ENCODE results near the gene MRPL2. TPM values are rescaled to one million over a fixed set of nuclear protein-coding genes. Genes with fewer than 3 reads are reported as not detected.

Gene MRPL2
- polyA plus RNA-seq, 1 donor (not counting 4 experiments of a cell fraction or from before 2014, with no cell fraction given) = 27.4 TPM

- peaks cover 27 to 32% of the 10 kb centered on the region in 2 experiments for H3K36me3 ChIP-seq (ENCODE audit: control insufficient read depth in 2 of 2, extremely low read depth in 1 of 2, insufficient read depth in 2 of 2, low read length in 2 of 2)
- no peaks in the 10 kb centered on the region for H3K79me2 ChIP-seq (ENCODE audit: control insufficient read depth, insufficient read depth, low read length)
- H3K9me1 ChIP-seq (ENCODE audit: control insufficient read depth, extremely low read depth, insufficient read depth, low read length) = no peaks in the 10 kb centered on the region
- H3K9ac ChIP-seq (ENCODE audit: control insufficient read depth, extremely low read depth, insufficient read depth, low read length) = no peak overlapping the region
- DNase-seq (ENCODE audit: low read depth, low spot score) (no peak), FAIRE-seq (no peak)
- no peak overlapping the region for H3K4me2 ChIP-seq (ENCODE audit: control insufficient read depth, extremely low read depth, insufficient read depth, low read depth, low read length)
- no peaks in the 10 kb centered on the region for H3K9me3 ChIP-seq (ENCODE audit: control insufficient read depth, low read depth, low read length)
- no peak overlapping the region for H2AFZ ChIP-seq (ENCODE audit: control insufficient read depth, low read length)
- TF ChIP-seq EZH2 (IDR thresholded peaks at IDR 0.05; ENCODE audit: low read length) (no peak), CTCF (optimal IDR thresholded peaks at IDR 0.05 in 1 of 3, IDR thresholded peaks at IDR 0.05 in 1 of 3, conservative IDR thresholded peaks at IDR 0.05 in 1 of 3; ENCODE audit: extremely low read depth in 1 of 3, insufficient read depth in 2 of 3, low read length in 3 of 3) (no peak)
- H3K4me3 ChIP-seq (ENCODE audit: control insufficient read depth in 2 of 3, extremely low read depth in 1 of 3, insufficient read depth in 2 of 3, low read depth in 1 of 3, low read length in 3 of 3) = no peak overlapping the region
- peaks cover 2% of the 10 kb centered on the region for H4K20me1 ChIP-seq (ENCODE audit: control insufficient read depth, extremely low read depth, insufficient read depth, low read length)
- H3K27me3 ChIP-seq (ENCODE audit: control insufficient read depth, extremely low read depth, insufficient read depth, low read length) = no peaks in the 10 kb centered on the region
- H3K27ac ChIP-seq (ENCODE audit: control insufficient read depth, insufficient read depth, low read length) = no peak overlapping the region
- no peaks in the 10 kb centered on the region for H3K4me1 ChIP-seq (ENCODE audit: control insufficient read depth, extremely low read depth, insufficient read depth, low read length)
- dilution Hi-C loops (cut with MboI; ENCODE audit: extremely low pct_ligation_motif_present, low sequenced_read_pairs) = no loop called here
Measured at GRCh38 chr6:43034190-43034525, 25.1 kb downstream of the MRPL2 start.

GRCh38 chr6:43033496-43034189 lies 25.6 kb downstream of the MRPL2 start:
- Histone ChIP-seq H4K20me1 (ENCODE audit: control insufficient read depth, extremely low read depth, insufficient read depth, low read length) (peaks cover 2% of the 10 kb centered on the region), H3K27me3 (ENCODE audit: control insufficient read depth, extremely low read depth, insufficient read depth, low read length) (no peaks in the 10 kb centered on the region), H3K9me1 (ENCODE audit: control insufficient read depth, extremely low read depth, insufficient read depth, low read length) (no peaks in the 10 kb centered on the region), H2AFZ (ENCODE audit: control insufficient read depth, low read length) (no peak overlapping the region), H3K27ac (ENCODE audit: control insufficient read depth, insufficient read depth, low read length) (no peak overlapping the region), H3K4me3 (ENCODE audit: control insufficient read depth in 2 of 3, extremely low read depth in 1 of 3, insufficient read depth in 2 of 3, low read depth in 1 of 3, low read length in 3 of 3) (no peak overlapping the region), H3K4me1 (ENCODE audit: control insufficient read depth, extremely low read depth, insufficient read depth, low read length) (no peaks in the 10 kb centered on the region), H3K79me2 (ENCODE audit: control insufficient read depth, insufficient read depth, low read length) (no peaks in the 10 kb centered on the region), H3K9me3 (ENCODE audit: control insufficient read depth, low read depth, low read length) (no peaks in the 10 kb centered on the region), H3K9ac (ENCODE audit: control insufficient read depth, extremely low read depth, insufficient read depth, low read length) (no peak overlapping the region), H3K36me3 (ENCODE audit: control insufficient read depth in 2 of 2, extremely low read depth in 1 of 2, insufficient read depth in 2 of 2, low read length in 2 of 2) (peaks cover 26 to 30% of the 10 kb centered on the region in 2 experiments), H3K4me2 (ENCODE audit: control insufficient read depth, extremely low read depth, insufficient read depth, low read depth, low read length) (no peak overlapping the region)
- DNase-seq (ENCODE audit: low read depth, low spot score) (no peak), FAIRE-seq (no peak)
- dilution Hi-C loops (cut with MboI; ENCODE audit: extremely low pct_ligation_motif_present, low sequenced_read_pairs) = no loop called here
- no peak for TF ChIP-seq CTCF (optimal IDR thresholded peaks at IDR 0.05 in 1 of 3, IDR thresholded peaks at IDR 0.05 in 1 of 3, conservative IDR thresholded peaks at IDR 0.05 in 1 of 3; ENCODE audit: extremely low read depth in 1 of 3, insufficient read depth in 2 of 3, low read length in 3 of 3)
